PC-3 (cell line): ENCODE measurements around the gene ACP6. TPM values are rescaled to one million over a fixed set of nuclear protein-coding genes. Genes with fewer than 3 reads are reported as not detected.
"Not testable (repeated sequence)": the region's sequence is repeated elsewhere in the genome, so short reads cannot be mapped to it uniquely, and the experiment has no call there.

Experiments
- ATAC-seq: fragments of 200-7000 bp; cut with Tn5 transposase; 2 replicates; pipeline ENCODE4 v1.9.1; 2020; ENCODE audit warnings: mild to moderate bottlenecking, moderate library complexity
- BruUV-seq: library from RNA; stranded (reverse); fragments of 400-500 nt; replicated peaks from 2 replicates; lab custom pipeline; 2021; lab: Mats Ljungman, UMichigan
- CTCF ChIA-PET: fragments of 300-600 bp; sonication (Branson Sonifier 250); formaldehyde crosslinking; loops from one replicate; lab custom pipeline; 2022; ENCODE audit warnings: antibody characterized with exemption; lab: Charles Lee
- POLR2A ChIA-PET: fragments of 300-600 bp; sonication (Branson Sonifier 250); formaldehyde crosslinking; loops from one replicate; lab custom pipeline; 2022; ENCODE audit warnings: antibody characterized with exemption; ENCODE audit not compliant: unreplicated experiment; lab: Charles Lee
- DNase-seq: peaks from one replicate; pipeline ENCODE4 v3.0.0-alpha.2; 2015
- H2AFZ ChIP-seq: fragments of 300-600 bp; sonication (generic); 2 replicates; pipeline ENCODE4 v1.6.0; 2016; ENCODE audit warnings: antibody characterized with exemption, low read length
- H3F3A ChIP-seq: fragments of 300-600 bp; sonication (generic); one replicate; pipeline ENCODE4 v1.6.0; 2017; ENCODE audit warnings: antibody characterized with exemption, low read length, control low read depth, mild to moderate bottlenecking; ENCODE audit not compliant: unreplicated experiment
- H3K27ac ChIP-seq: fragments of 300-600 bp; sonication (generic); 2 replicates; pipeline ENCODE4 v1.5.1; 2016; ENCODE audit warnings: mild to moderate bottlenecking, low read length
- H3K27me3 ChIP-seq: fragments of 300-600 bp; sonication (generic); 2 replicates; pipeline ENCODE4 v1.6.1; 2016; ENCODE audit warnings: low read length, mixed read lengths
- H3K36me3 ChIP-seq: fragments of 300-600 bp; sonication (generic); 2 replicates; pipeline ENCODE4 v1.6.1; 2016; ENCODE audit warnings: low read depth, mixed run types, low read length, mixed read lengths
- H3K4me1 ChIP-seq: fragments of 300-600 bp; sonication (generic); 2 replicates; pipeline ENCODE4 v1.5.1; 2016; ENCODE audit warnings: low read length; ENCODE audit not compliant: insufficient read depth
- H3K4me2 ChIP-seq: fragments of 300-600 bp; sonication (generic); 2 replicates; pipeline ENCODE4 v1.6.0; 2016; ENCODE audit warnings: low read length
- H3K4me3 ChIP-seq: fragments of 300-600 bp; sonication (generic); 2 replicates; pipeline ENCODE4 v1.5.1; 2016; ENCODE audit warnings: mild to moderate bottlenecking, low read length, mixed read lengths
- H3K79me2 ChIP-seq: fragments of 300-600 bp; sonication (generic); 2 replicates; pipeline ENCODE4 v1.6.1; 2017; ENCODE audit warnings: low read length, mixed read lengths
- H3K9ac ChIP-seq: fragments of 300-600 bp; sonication (generic); 2 replicates; pipeline ENCODE4 v1.6.0; 2016; ENCODE audit warnings: mild to moderate bottlenecking, low read length
- H3K9me2 ChIP-seq: fragments of 300-600 bp; sonication (generic); replicated peaks from 2 replicates; pipeline ENCODE4 v1.6.1; 2016; ENCODE audit warnings: mixed run types, low read length, mixed read lengths
- H3K9me3 ChIP-seq: fragments of 300-600 bp; sonication (generic); 2 replicates; pipeline ENCODE4 v1.6.1; 2016; ENCODE audit warnings: low read length, mixed read lengths
- H4K20me1 ChIP-seq: fragments of 300-600 bp; sonication (generic); 2 replicates; pipeline ENCODE4 v1.6.1; 2016; ENCODE audit warnings: low read length, mixed read lengths
- CTCF ChIP-seq: fragments of 300-600 bp; sonication (generic); conservative IDR thresholded peaks from 2 replicates; pipeline ENCODE4 v1.5.1; 2017; ENCODE audit warnings: antibody characterized with exemption, low read depth, mild to moderate bottlenecking, low read length
- EZH2 ChIP-seq: fragments of 300-600 bp; sonication (generic); IDR thresholded peaks from one replicate; pipeline ENCODE4 v1.6.1; 2017; ENCODE audit warnings: antibody characterized with exemption, mild to moderate bottlenecking, low read length; ENCODE audit not compliant: unreplicated experiment
- EZH2phosphoT487 ChIP-seq: fragments of 300-600 bp; sonication (generic); IDR thresholded peaks from 2 replicates; pipeline ENCODE4 v1.6.1; 2018; ENCODE audit warnings: mild to moderate bottlenecking, antibody characterized with exemption, low read length, borderline replicate concordance
- intact Hi-C: fragments of 100-400 bp; cut with micrococcal nuclease; formaldehyde crosslinking; loops from 2 replicates; pipeline ENCODE4 v1.9.0; 2023
- total RNA-seq: library from RNA; depleted of rRNA; stranded (reverse); fragments of >200 nt; gene quantifications from 2 replicates; pipeline ENCODE4 v1.2.3, GENCODE V29; 2014

Gene ACP6
- total RNA-seq, 1 experiment from 2014 or later = 51.2 TPM

- H3K9me3 ChIP-seq = no peaks in the 10 kb centered on the region
- DNase-seq = peak; percentile 87
- peaks cover 6% of the 10 kb centered on the region for H3K4me1 ChIP-seq
- no peaks in the 10 kb centered on the region for H3K9me2 ChIP-seq
- no peaks in the 10 kb centered on the region for H3F3A ChIP-seq
- no peaks in the 10 kb centered on the region for H3K36me3 ChIP-seq
- no peak overlapping the region for H3K4me3 ChIP-seq
- H4K20me1 ChIP-seq = no peaks in the 10 kb centered on the region
- H3K27ac ChIP-seq = no peak overlapping the region
- H3K27me3 ChIP-seq = no peaks in the 10 kb centered on the region
- ATAC-seq = peak; percentile 88
- H3K4me2 ChIP-seq = peak overlapping the region; percentile 44
- H3K79me2 ChIP-seq = no peaks in the 10 kb centered on the region
- peak overlapping the region; percentile 82 for H2AFZ ChIP-seq
- POLR2A ChIA-PET = no interaction called here
- TF ChIP-seq EZH2 = no peak
- peak; percentile 99 for TF ChIP-seq CTCF
- intact Hi-C loops = loop anchor here (2.0 to 5.0 kb wide), 3 partner anchors 24 to 60 kb away; no protein-coding TSS in a partner anchor
- BruUV-seq = no TSS peak
- CTCF ChIA-PET = no interaction called here
- H3K9ac ChIP-seq = no peak overlapping the region
Measured at GRCh38 chr1:147700042-147701006, 30.0 kb upstream of the ACP6 start.

GRCh38 chr1:147699686-147700041, 29.3 kb upstream of the ACP6 start:
- POLR2A ChIA-PET = no interaction called here
- H3F3A ChIP-seq = no peaks in the 10 kb centered on the region
- ATAC-seq (peak; percentile 38), DNase-seq (no peak)
- H3K27me3 ChIP-seq = no peaks in the 10 kb centered on the region
- no peaks in the 10 kb centered on the region for H3K9me2 ChIP-seq
- peaks cover 6% of the 10 kb centered on the region for H3K4me1 ChIP-seq
- no TSS peak for BruUV-seq
- no peaks in the 10 kb centered on the region for H4K20me1 ChIP-seq
- intact Hi-C loops = loop anchor here (2.0 to 5.0 kb wide), 3 partner anchors 23 to 59 kb away; no protein-coding TSS in a partner anchor
- no peak overlapping the region for H3K27ac ChIP-seq
- no peak overlapping the region for H3K9ac ChIP-seq
- H3K36me3 ChIP-seq = no peaks in the 10 kb centered on the region
- no peaks in the 10 kb centered on the region for H3K9me3 ChIP-seq
- TF ChIP-seq EZH2 (no peak), CTCF (no peak), EZH2phosphoT487 (no peak)
- no peak overlapping the region for H3K4me3 ChIP-seq
- CTCF ChIA-PET = no interaction called here
- H3K4me2 ChIP-seq = no peak overlapping the region
- peak overlapping the region; percentile 82 for H2AFZ ChIP-seq
- H3K79me2 ChIP-seq = no peaks in the 10 kb centered on the region

- DNase-seq (no peak), ATAC-seq (no peak)
- intact Hi-C loops = no loop called here
- no peaks in the 10 kb centered on the region for H3K9me2 ChIP-seq
- ChIA-PET POLR2A (no interaction called here), CTCF (no interaction called here)
- no peak overlapping the region for H2AFZ ChIP-seq
- TF ChIP-seq EZH2 (no peak), CTCF (no peak), EZH2phosphoT487 (no peak)
- H3K27ac ChIP-seq = no peak overlapping the region
- H3K36me3 ChIP-seq = peaks cover 15% of the 10 kb centered on the region; the same call in 1 of the 2 replicates
- H3F3A ChIP-seq = no peaks in the 10 kb centered on the region
- H3K27me3 ChIP-seq = no peaks in the 10 kb centered on the region
- no peak overlapping the region for H3K4me3 ChIP-seq
- H3K9me3 ChIP-seq = peaks cover 27% of the 10 kb centered on the region
- H4K20me1 ChIP-seq = no peaks in the 10 kb centered on the region
- no peaks in the 10 kb centered on the region for H3K79me2 ChIP-seq
- no peak overlapping the region for H3K9ac ChIP-seq
- BruUV-seq = no TSS peak
- no peaks in the 10 kb centered on the region for H3K4me1 ChIP-seq
- H3K4me2 ChIP-seq = no peak overlapping the region
Measured at GRCh38 chr1:147683163-147683763, 12.9 kb upstream of the ACP6 start.

GRCh38 chr1:147680608-147681235, 10.4 kb upstream of the ACP6 start:
- H3K4me2 ChIP-seq, H3K9ac ChIP-seq, H4K20me1 ChIP-seq, H3K9me2 ChIP-seq, intact Hi-C loops, H3K4me3 ChIP-seq, POLR2A ChIA-PET, DNase-seq, H3K27ac ChIP-seq, BruUV-seq, CTCF ChIA-PET, H3K79me2 ChIP-seq, H2AFZ ChIP-seq, ATAC-seq, H3K27me3 ChIP-seq: not testable (repeated sequence)
- Histone ChIP-seq H3F3A (peaks cover 20% of the 10 kb centered on the region), H3K36me3 (peaks cover 24% of the 10 kb centered on the region), H3K4me1 (peaks cover 17% of the 10 kb centered on the region), H3K9me3 (peaks cover 36% of the 10 kb centered on the region)
